ENCODE measurements around the gene CPT1B.

Gene CPT1B

DNA sequence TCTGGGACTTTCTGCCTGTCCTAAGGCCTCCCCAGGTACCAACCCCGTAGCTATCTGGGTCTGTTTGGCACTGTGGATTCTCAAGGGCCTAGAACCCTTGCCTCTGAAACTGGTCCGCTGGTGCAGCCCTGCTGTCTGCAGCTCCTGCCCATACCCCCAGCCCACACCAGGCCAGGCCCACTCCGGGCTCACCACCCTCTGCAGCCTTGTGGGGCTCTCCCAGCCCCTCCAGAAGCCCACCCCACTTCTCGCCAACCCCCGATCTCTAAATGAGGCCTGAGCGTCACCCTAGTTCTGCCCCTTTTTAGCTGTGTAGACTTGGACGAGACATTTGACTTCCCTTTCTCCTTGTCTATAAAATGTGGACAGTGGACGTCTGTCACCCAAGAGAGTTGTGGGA, 27.8 kb downstream of the CPT1B start:
- Histone ChIP-seq H4K20me1 (ENCODE audit: insufficient read depth, low read length) (no peaks in the 10 kb centered on the region), H3K4me1 (ENCODE audit: insufficient read depth, low read length) (peaks cover 8% of the 10 kb centered on the region), H3K27me3 (ENCODE audit: insufficient read depth, low read length, poor library complexity) (no peaks in the 10 kb centered on the region), H3K4me2 (ENCODE audit: insufficient read depth, low read length) (no peak overlapping the region), H3K27ac (ENCODE audit: low read length) (no peak overlapping the region), H3K4me3 (ENCODE audit: low read depth in 1 of 2, low read length in 2 of 2) (no peak overlapping the region), H3K9ac (ENCODE audit: low read depth, low read length) (no peak overlapping the region), H3K79me2 (ENCODE audit: insufficient read depth, low read length) (no peaks in the 10 kb centered on the region), H3K36me3 (ENCODE audit: insufficient read depth, low read length) (no peaks in the 10 kb centered on the region), H3K9me3 (ENCODE audit: insufficient read depth, low read length, severe bottlenecking) (no peaks in the 10 kb centered on the region), H2AFZ (ENCODE audit: low read depth, low read length) (no peak overlapping the region)
- DNase-seq (no peak), ATAC-seq (ENCODE audit: insufficient read depth, low read depth) (no peak)
- TF ChIP-seq EZH2 (IDR thresholded peaks at IDR 0.05; ENCODE audit: borderline replicate concordance, low read depth, low read length, severe bottlenecking) (no peak), CTCF (IDR thresholded peaks at IDR 0.05; ENCODE audit: borderline replicate concordance, extremely low read depth, low read length, poor library complexity, severe bottlenecking) (no peak)

- H3K27me3 ChIP-seq (ENCODE audit: insufficient read depth, low read length, poor library complexity): peaks cover 10% of the 10 kb centered on the region
- H3K9ac ChIP-seq (ENCODE audit: low read depth, low read length): no peak overlapping the region
- peaks cover 20% of the 10 kb centered on the region for H3K4me1 ChIP-seq (ENCODE audit: insufficient read depth, low read length)
- no peak overlapping the region for H3K4me3 ChIP-seq (ENCODE audit: low read depth in 1 of 2, low read length in 2 of 2)
- H2AFZ ChIP-seq (ENCODE audit: low read depth, low read length): no peak overlapping the region
- H4K20me1 ChIP-seq (ENCODE audit: insufficient read depth, low read length): peaks cover 7% of the 10 kb centered on the region
- H3K36me3 ChIP-seq (ENCODE audit: insufficient read depth, low read length): no peaks in the 10 kb centered on the region
- no peak overlapping the region for H3K27ac ChIP-seq (ENCODE audit: low read length)
- DNase-seq (no peak), ATAC-seq (ENCODE audit: insufficient read depth, low read depth) (no peak)
- H3K4me2 ChIP-seq (ENCODE audit: insufficient read depth, low read length): no peak overlapping the region
- no peaks in the 10 kb centered on the region for H3K9me3 ChIP-seq (ENCODE audit: insufficient read depth, low read length, severe bottlenecking)
- no peaks in the 10 kb centered on the region for H3K79me2 ChIP-seq (ENCODE audit: insufficient read depth, low read length)
- TF ChIP-seq EZH2 (IDR thresholded peaks at IDR 0.05; ENCODE audit: borderline replicate concordance, low read depth, low read length, severe bottlenecking) (no peak), CTCF (IDR thresholded peaks at IDR 0.05; ENCODE audit: borderline replicate concordance, extremely low read depth, low read length, poor library complexity, severe bottlenecking) (no peak)
Observed at GRCh38 chr22:50548921-50549790, 29.1 kb downstream of the CPT1B start.

DNA sequence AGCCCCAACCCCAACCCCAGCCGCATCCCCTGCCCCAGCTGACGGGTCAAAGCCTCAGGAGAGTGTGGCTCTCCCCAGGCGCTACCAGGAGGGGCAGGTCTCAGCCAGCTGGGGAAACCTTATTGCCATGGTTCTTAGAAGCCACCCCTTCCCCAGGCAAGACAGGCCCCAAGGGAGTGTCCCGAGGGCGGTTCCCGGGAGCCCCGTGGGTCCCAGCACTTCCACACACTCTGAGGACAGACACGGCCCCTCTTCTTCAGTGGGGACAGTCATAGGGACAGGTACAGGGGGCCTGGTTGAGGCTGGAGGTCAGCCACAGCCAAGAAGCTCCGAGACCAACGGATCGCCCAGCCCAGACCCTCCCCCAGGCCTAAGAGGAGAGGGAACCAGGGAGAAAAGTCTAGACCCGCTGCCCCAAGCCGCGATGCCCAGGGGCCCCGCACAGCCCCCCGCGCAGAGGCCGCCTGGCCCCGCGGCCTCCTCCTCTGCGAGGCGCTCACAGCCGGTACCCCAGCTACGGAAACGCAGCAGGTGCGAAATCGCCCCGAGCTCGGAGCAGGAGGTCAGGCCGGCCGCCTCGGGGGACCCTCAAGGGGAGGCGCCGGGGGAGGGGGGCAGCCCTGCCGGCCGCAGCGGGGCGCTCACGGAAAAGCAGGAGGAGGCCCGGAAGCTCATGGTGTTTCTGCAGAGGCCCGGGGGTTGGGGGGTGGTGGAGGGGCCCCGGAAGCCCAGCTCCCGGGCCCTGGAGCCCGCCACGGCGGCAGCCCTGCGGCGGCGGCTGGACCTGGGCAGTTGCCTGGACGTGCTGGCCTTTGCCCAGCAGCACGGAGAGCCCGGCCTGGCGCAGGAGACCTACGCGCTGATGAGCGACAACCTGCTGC, 29.9 kb downstream of the CPT1B start:
- no peaks in the 10 kb centered on the region for H3K9me3 ChIP-seq (ENCODE audit: insufficient read depth, low read length, severe bottlenecking)
- ATAC-seq (ENCODE audit: insufficient read depth, low read depth) (no peak), DNase-seq (peak; percentile 16)
- no peak overlapping the region for H3K4me2 ChIP-seq (ENCODE audit: insufficient read depth, low read length)
- H3K36me3 ChIP-seq (ENCODE audit: insufficient read depth, low read length): no peaks in the 10 kb centered on the region
- H3K4me3 ChIP-seq (ENCODE audit: low read depth in 1 of 2, low read length in 2 of 2): no peak overlapping the region
- H4K20me1 ChIP-seq (ENCODE audit: insufficient read depth, low read length): peaks cover 7% of the 10 kb centered on the region
- peaks cover 21% of the 10 kb centered on the region for H3K4me1 ChIP-seq (ENCODE audit: insufficient read depth, low read length)
- H2AFZ ChIP-seq (ENCODE audit: low read depth, low read length): no peak overlapping the region
- no peaks in the 10 kb centered on the region for H3K79me2 ChIP-seq (ENCODE audit: insufficient read depth, low read length)
- TF ChIP-seq EZH2 (IDR thresholded peaks at IDR 0.05; ENCODE audit: borderline replicate concordance, low read depth, low read length, severe bottlenecking): no peak
- no peak for TF ChIP-seq CTCF (IDR thresholded peaks at IDR 0.05; ENCODE audit: borderline replicate concordance, extremely low read depth, low read length, poor library complexity, severe bottlenecking)
- H3K27ac ChIP-seq (ENCODE audit: low read length): no peak overlapping the region
- H3K27me3 ChIP-seq (ENCODE audit: insufficient read depth, low read length, poor library complexity): peaks cover 13% of the 10 kb centered on the region
- H3K9ac ChIP-seq (ENCODE audit: low read depth, low read length): no peak overlapping the region

All from DND-41 (cell line).